ENCODE results near the gene TIAM1. TPM values are rescaled to one million over a fixed set of nuclear protein-coding genes. Genes with fewer than 3 reads are reported as not detected.

TIAM1 gene
- total and polyA plus RNA-seq, 2 donors, result 25.8 to 30.5 TPM

GRCh38 chr21:31133243-31133830, 210.7 kb downstream of the TIAM1 start:
- Histone ChIP-seq H3K4me3 (ENCODE audit: low read length in 2 of 2) (peak overlapping the region in 1 of 2 donors; percentile 4), H3K27me3 (ENCODE audit: control insufficient read depth in 2 of 2, insufficient read depth in 1 of 2, low read length in 1 of 2) (peaks cover 0 to 3% of the 10 kb centered on the region in 2 donors), H3K36me3 (ENCODE audit: control insufficient read depth in 2 of 2, insufficient read depth in 2 of 2, low read length in 1 of 2) (peaks cover 19 to 42% of the 10 kb centered on the region in 2 donors), H3K27ac (ENCODE audit: low read depth in 1 of 2, low read length in 1 of 2) (peak overlapping the region; percentile 72 to 78), H3K9me3 (ENCODE audit: control insufficient read depth in 2 of 2, insufficient read depth in 1 of 2, low read length in 1 of 2) (no peaks in the 10 kb centered on the region), H3K4me1 (ENCODE audit: control insufficient read depth in 2 of 2, insufficient read depth in 2 of 2, low read length in 2 of 2) (peaks cover 39 to 48% of the 10 kb centered on the region in 2 donors)
- peak in 1 of 9 donors; percentile 48 for DNase-seq (ENCODE audit: low read depth in 6 of 9, low spot score in 9 of 9)
- WGBS, result 39% methylated on average over 7 of the region's 7 CpGs

- Histone ChIP-seq H3K27me3 (ENCODE audit: control insufficient read depth in 2 of 2, insufficient read depth in 1 of 2, low read length in 1 of 2) (peaks cover 0 to 3% of the 10 kb centered on the region in 2 donors), H3K4me3 (ENCODE audit: low read length in 2 of 2) (no peak overlapping the region), H3K36me3 (ENCODE audit: control insufficient read depth in 2 of 2, insufficient read depth in 2 of 2, low read length in 1 of 2) (peaks cover 19 to 41% of the 10 kb centered on the region in 2 donors), H3K4me1 (ENCODE audit: control insufficient read depth in 2 of 2, insufficient read depth in 2 of 2, low read length in 2 of 2) (peaks cover 39 to 48% of the 10 kb centered on the region in 2 donors), H3K27ac (ENCODE audit: low read depth in 1 of 2, low read length in 1 of 2) (peak overlapping the region; percentile 72 to 78), H3K9me3 (ENCODE audit: control insufficient read depth in 2 of 2, insufficient read depth in 1 of 2, low read length in 1 of 2) (no peaks in the 10 kb centered on the region)
- 36% methylated on average over 11 of the region's 11 CpGs for WGBS
- peak; percentile 75 to 98 (median 90) for DNase-seq (ENCODE audit: low read depth in 6 of 9, low spot score in 9 of 9)
These were observed 211.4 kb downstream of the TIAM1 start for GRCh38 chr21:31132574-31133242.

DNA sequence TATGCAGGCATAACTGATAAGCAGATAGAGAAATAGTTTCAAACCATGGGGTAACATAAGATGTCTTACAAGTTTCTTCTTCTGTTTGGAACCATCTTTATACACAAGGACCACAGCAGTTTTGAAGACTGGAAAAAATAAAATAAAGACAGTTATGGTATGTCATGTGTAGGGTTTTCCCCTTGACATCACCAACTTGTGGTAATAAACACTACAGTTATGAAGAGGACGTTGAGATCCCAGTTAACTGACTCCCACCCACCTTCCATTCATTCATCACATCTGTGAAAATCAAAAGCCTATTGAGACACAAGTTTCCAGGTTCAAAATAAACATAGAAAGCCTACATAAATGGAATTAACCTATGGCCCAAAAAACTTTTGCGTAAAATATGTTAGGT, 213.2 kb downstream of the TIAM1 start:
- 61% methylated on average over 2 of the region's 2 CpGs for WGBS
- Histone ChIP-seq H3K27ac (ENCODE audit: low read depth in 1 of 2, low read length in 1 of 2) (no peak overlapping the region), H3K27me3 (ENCODE audit: control insufficient read depth in 2 of 2, insufficient read depth in 1 of 2, low read length in 1 of 2) (peaks cover 0 to 3% of the 10 kb centered on the region in 2 donors), H3K4me3 (ENCODE audit: low read length in 2 of 2) (no peak overlapping the region), H3K9me3 (ENCODE audit: control insufficient read depth in 2 of 2, insufficient read depth in 1 of 2, low read length in 1 of 2) (no peaks in the 10 kb centered on the region), H3K4me1 (ENCODE audit: control insufficient read depth in 2 of 2, insufficient read depth in 2 of 2, low read length in 2 of 2) (peaks cover 39 to 48% of the 10 kb centered on the region in 2 donors), H3K36me3 (ENCODE audit: control insufficient read depth in 2 of 2, insufficient read depth in 2 of 2, low read length in 1 of 2) (peaks cover 20 to 37% of the 10 kb centered on the region in 2 donors)
- DNase-seq (ENCODE audit: low read depth in 6 of 9, low spot score in 9 of 9), result peak in 1 of 9 donors; percentile 23

GRCh38 chr21:31128234-31128633, 215.8 kb downstream of the TIAM1 start:
- 95% methylated on average over 5 of the region's 5 CpGs for WGBS
- H3K36me3 ChIP-seq (ENCODE audit: control insufficient read depth in 2 of 2, insufficient read depth in 2 of 2, low read length in 1 of 2), result peaks cover 23 to 44% of the 10 kb centered on the region in 2 donors
- H3K27ac ChIP-seq (ENCODE audit: low read depth in 1 of 2, low read length in 1 of 2), result no peak overlapping the region
- no peak overlapping the region for H3K4me3 ChIP-seq (ENCODE audit: low read length in 2 of 2)
- no peak for DNase-seq (ENCODE audit: low read depth in 6 of 9, low spot score in 9 of 9)
- H3K9me3 ChIP-seq (ENCODE audit: control insufficient read depth in 2 of 2, insufficient read depth in 1 of 2, low read length in 1 of 2), result no peaks in the 10 kb centered on the region
- H3K27me3 ChIP-seq (ENCODE audit: control insufficient read depth in 2 of 2, insufficient read depth in 1 of 2, low read length in 1 of 2), result no peaks in the 10 kb centered on the region
- peaks cover 32 to 36% of the 10 kb centered on the region in 2 donors for H3K4me1 ChIP-seq (ENCODE audit: control insufficient read depth in 2 of 2, insufficient read depth in 2 of 2, low read length in 2 of 2)

- Histone ChIP-seq H3K36me3 (ENCODE audit: control insufficient read depth in 2 of 2, insufficient read depth in 2 of 2, low read length in 1 of 2) (peaks cover 33 to 66% of the 10 kb centered on the region in 2 donors), H3K27me3 (ENCODE audit: control insufficient read depth in 2 of 2, insufficient read depth in 1 of 2, low read length in 1 of 2) (no peaks in the 10 kb centered on the region), H3K27ac (ENCODE audit: low read depth in 1 of 2, low read length in 1 of 2) (peak overlapping the region in 1 of 2 donors; percentile 15), H3K9me3 (ENCODE audit: control insufficient read depth in 2 of 2, insufficient read depth in 1 of 2, low read length in 1 of 2) (peaks cover 0 to 6% of the 10 kb centered on the region in 2 donors), H3K4me1 (ENCODE audit: control insufficient read depth in 2 of 2, insufficient read depth in 2 of 2, low read length in 2 of 2) (peaks cover under 1 to 5% of the 10 kb centered on the region in 2 donors), H3K4me3 (ENCODE audit: low read length in 2 of 2) (no peak overlapping the region)
- DNase-seq (ENCODE audit: low read depth in 6 of 9, low spot score in 9 of 9), result no peak
- WGBS, result 71% methylated on average over 6 of the region's 6 CpGs
These were observed 220.1 kb downstream of the TIAM1 start for GRCh38 chr21:31124010-31124409.

GRCh38 chr21:31119199-31119598, 224.9 kb downstream of the TIAM1 start:
- no peaks in the 10 kb centered on the region for H3K4me1 ChIP-seq (ENCODE audit: control insufficient read depth in 2 of 2, insufficient read depth in 2 of 2, low read length in 2 of 2)
- peaks cover 0 to 6% of the 10 kb centered on the region in 2 donors for H3K9me3 ChIP-seq (ENCODE audit: control insufficient read depth in 2 of 2, insufficient read depth in 1 of 2, low read length in 1 of 2)
- H3K36me3 ChIP-seq (ENCODE audit: control insufficient read depth in 2 of 2, insufficient read depth in 2 of 2, low read length in 1 of 2), result peaks cover 24 to 44% of the 10 kb centered on the region in 2 donors
- no peak overlapping the region for H3K27ac ChIP-seq (ENCODE audit: low read depth in 1 of 2, low read length in 1 of 2)
- 97% methylated on average over 6 of the region's 6 CpGs for WGBS
- H3K27me3 ChIP-seq (ENCODE audit: control insufficient read depth in 2 of 2, insufficient read depth in 1 of 2, low read length in 1 of 2), result no peaks in the 10 kb centered on the region
- DNase-seq (ENCODE audit: low read depth in 6 of 9, low spot score in 9 of 9), result no peak
- H3K4me3 ChIP-seq (ENCODE audit: low read length in 2 of 2), result no peak overlapping the region

DNA sequence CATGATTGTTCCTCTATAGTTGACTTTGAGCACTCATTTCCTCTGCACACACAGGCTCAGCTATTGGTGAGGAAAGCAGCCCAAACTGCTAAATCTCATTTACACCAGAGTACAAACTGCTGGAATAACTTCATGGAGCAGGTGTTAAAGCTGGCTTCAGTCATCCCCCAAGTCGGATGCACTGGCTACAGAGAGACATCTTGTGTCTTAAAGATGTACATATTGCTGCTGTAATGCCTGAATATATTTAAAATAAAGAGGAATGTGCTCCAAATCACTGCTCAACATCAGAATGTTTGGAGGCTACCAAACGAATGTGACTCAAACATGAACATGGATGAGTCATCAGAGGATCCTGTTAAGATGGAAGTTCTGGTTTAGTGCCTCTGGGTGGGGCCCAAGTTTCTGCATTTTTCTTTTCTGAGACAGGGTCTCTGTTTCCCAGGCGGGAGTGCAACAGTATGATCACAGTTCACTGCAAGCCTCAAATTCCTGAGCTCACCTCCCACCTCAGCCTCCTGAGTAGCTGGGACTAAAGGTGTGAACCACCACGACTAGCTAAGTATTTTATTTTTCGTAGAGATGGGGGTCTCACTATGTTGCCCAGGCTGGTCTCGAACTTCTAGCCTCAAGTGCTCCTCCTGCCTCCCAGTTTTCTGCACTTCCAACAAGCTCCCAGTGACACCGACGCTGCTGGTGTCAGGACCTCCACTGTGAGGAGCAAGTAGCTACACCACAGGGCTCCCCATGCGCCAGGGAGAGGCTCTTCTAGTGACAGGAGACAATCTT, 226.7 kb downstream of the TIAM1 start:
- Histone ChIP-seq H3K4me3 (ENCODE audit: low read length in 2 of 2) (no peak overlapping the region), H3K27ac (ENCODE audit: low read depth in 1 of 2, low read length in 1 of 2) (peak overlapping the region in 1 of 2 donors; percentile 3), H3K9me3 (ENCODE audit: control insufficient read depth in 2 of 2, insufficient read depth in 1 of 2, low read length in 1 of 2) (peaks cover 0 to 6% of the 10 kb centered on the region in 2 donors), H3K4me1 (ENCODE audit: control insufficient read depth in 2 of 2, insufficient read depth in 2 of 2, low read length in 2 of 2) (no peaks in the 10 kb centered on the region), H3K36me3 (ENCODE audit: control insufficient read depth in 2 of 2, insufficient read depth in 2 of 2, low read length in 1 of 2) (peaks cover 20 to 29% of the 10 kb centered on the region in 2 donors), H3K27me3 (ENCODE audit: control insufficient read depth in 2 of 2, insufficient read depth in 1 of 2, low read length in 1 of 2) (no peaks in the 10 kb centered on the region)
- DNase-seq (ENCODE audit: low read depth in 6 of 9, low spot score in 9 of 9), result no peak
- WGBS, result 85% methylated on average over 9 of the region's 9 CpGs

DNA sequence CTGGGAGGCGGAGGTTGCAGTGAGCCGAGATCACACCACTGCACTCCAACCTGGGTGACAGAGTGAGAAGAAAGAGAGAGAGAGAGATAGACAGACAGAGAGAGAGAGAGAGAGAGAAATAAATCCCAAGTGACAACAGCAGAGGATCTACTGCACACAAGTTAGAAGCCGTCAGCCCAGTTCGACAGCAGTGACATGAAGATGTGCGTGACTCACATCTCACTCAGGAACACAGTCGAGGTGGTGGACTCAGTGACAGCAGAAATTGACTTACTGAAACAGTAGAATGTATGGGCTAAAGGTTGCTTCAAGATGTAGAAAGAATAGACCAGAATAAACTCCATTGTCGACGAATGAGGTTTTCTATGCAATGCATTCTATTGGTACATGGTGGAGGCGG, 228.8 kb downstream of the TIAM1 start:
- DNase-seq (ENCODE audit: low read depth in 6 of 9, low spot score in 9 of 9), result no peak
- 79% methylated on average over 9 of the region's 9 CpGs for WGBS
- Histone ChIP-seq H3K27ac (ENCODE audit: low read depth in 1 of 2, low read length in 1 of 2) (no peak overlapping the region), H3K27me3 (ENCODE audit: control insufficient read depth in 2 of 2, insufficient read depth in 1 of 2, low read length in 1 of 2) (no peaks in the 10 kb centered on the region), H3K4me3 (ENCODE audit: low read length in 2 of 2) (no peak overlapping the region), H3K4me1 (ENCODE audit: control insufficient read depth in 2 of 2, insufficient read depth in 2 of 2, low read length in 2 of 2) (peaks cover 0 to 9% of the 10 kb centered on the region in 2 donors), H3K9me3 (ENCODE audit: control insufficient read depth in 2 of 2, insufficient read depth in 1 of 2, low read length in 1 of 2) (peaks cover 0 to 2% of the 10 kb centered on the region in 2 donors), H3K36me3 (ENCODE audit: control insufficient read depth in 2 of 2, insufficient read depth in 2 of 2, low read length in 1 of 2) (peaks cover 4 to 10% of the 10 kb centered on the region in 2 donors)

DNA sequence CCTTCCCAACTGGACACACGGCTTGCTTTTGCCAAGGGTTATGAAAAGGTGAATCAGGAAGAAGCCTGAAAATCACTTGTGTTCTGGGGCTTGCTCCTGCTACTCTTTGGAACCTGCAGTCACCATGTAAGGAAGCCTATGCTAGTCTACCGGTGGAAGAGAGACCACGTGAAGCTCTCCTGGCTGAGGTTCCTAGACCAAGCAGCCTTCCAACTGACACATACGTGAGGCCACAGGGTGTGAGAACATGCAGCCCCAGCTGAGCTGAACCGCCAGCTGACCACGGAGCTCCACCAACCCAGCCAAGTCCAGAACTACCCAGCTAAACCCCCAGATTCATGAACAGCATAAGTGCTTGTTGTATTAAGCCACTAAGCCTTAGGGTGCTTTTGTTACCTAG, 233.0 kb downstream of the TIAM1 start:
- 83% methylated on average over 6 of the region's 6 CpGs for WGBS
- H3K27ac ChIP-seq (ENCODE audit: low read depth in 1 of 2, low read length in 1 of 2), result no peak overlapping the region
- DNase-seq (ENCODE audit: low read depth in 6 of 9, low spot score in 9 of 9), result no peak
- no peak overlapping the region for H3K4me3 ChIP-seq (ENCODE audit: low read length in 2 of 2)
- no peaks in the 10 kb centered on the region for H3K9me3 ChIP-seq (ENCODE audit: control insufficient read depth in 2 of 2, insufficient read depth in 1 of 2, low read length in 1 of 2)
- H3K4me1 ChIP-seq (ENCODE audit: control insufficient read depth in 2 of 2, insufficient read depth in 2 of 2, low read length in 2 of 2), result peaks cover 0 to 9% of the 10 kb centered on the region in 2 donors
- H3K27me3 ChIP-seq (ENCODE audit: control insufficient read depth in 2 of 2, insufficient read depth in 1 of 2, low read length in 1 of 2), result no peaks in the 10 kb centered on the region
- no peaks in the 10 kb centered on the region for H3K36me3 ChIP-seq (ENCODE audit: control insufficient read depth in 2 of 2, insufficient read depth in 2 of 2, low read length in 1 of 2)

Data from thymus (tissue), 11 donors.